ENCODE results near the gene DNAJC4.
A peak's percentile ranks its signal among the peaks of the same experiment; 100 is the strongest.

Gene DNAJC4

DNA sequence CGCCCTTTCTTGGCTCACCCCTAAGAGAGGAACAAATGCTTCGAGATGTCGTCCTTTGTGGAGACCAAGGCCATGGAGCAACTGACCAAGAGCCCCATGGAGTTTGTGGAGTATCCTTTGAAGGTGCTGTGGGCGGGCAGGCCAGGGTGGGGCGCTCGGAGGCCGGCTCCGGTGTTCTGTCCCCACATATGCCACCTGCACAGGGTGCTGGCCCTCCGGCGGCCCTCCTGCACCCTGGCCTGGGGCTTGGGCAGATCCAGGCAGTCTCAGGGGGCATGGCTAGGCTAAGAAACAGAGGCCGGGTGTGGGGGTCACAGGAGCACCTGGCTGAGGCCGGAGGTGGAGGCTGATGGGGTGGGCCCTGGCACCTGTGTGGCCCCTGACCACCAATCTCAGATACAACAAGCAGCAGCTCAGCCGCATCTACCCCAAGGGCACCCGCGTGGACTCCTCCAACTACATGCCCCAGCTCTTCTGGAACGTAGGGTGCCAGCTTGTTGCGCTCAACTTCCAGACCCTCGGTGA is 31.3 kb downstream of the DNAJC4 start:
- DNase-seq = no peak

DNA sequence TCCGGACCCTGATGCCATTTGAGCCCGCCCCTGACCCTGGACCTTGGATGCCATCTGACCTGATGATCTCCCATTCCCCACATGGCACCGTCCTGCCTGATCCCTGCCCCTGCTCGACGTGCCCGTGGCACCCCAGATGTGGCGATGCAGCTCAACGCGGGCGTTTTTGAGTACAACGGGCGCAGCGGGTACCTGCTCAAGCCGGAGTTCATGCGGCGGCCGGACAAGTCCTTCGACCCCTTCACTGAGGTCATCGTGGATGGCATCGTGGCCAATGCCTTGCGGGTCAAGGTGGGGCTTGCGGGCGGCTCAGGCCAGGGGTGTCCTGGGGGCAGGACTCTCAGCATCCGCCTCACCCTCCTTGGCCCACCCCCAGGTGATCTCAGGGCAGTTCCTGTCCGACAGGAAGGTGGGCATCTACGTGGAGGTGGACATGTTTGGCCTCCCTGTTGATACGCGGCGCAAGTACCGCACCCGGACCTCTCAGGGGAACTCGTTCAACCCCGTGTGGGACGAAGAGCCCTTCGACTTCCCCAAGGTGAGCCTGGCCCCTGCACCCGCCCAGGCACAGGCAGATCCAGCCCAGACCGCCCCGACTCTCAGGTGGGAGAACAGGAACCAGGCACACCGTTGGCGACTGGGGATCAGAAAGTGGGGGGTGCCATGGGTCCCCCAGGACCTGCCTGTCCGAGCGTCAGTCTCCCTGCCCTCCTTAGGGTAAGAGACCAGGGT is 32.1 kb downstream of the DNAJC4 start:
- no peak for DNase-seq

DNA sequence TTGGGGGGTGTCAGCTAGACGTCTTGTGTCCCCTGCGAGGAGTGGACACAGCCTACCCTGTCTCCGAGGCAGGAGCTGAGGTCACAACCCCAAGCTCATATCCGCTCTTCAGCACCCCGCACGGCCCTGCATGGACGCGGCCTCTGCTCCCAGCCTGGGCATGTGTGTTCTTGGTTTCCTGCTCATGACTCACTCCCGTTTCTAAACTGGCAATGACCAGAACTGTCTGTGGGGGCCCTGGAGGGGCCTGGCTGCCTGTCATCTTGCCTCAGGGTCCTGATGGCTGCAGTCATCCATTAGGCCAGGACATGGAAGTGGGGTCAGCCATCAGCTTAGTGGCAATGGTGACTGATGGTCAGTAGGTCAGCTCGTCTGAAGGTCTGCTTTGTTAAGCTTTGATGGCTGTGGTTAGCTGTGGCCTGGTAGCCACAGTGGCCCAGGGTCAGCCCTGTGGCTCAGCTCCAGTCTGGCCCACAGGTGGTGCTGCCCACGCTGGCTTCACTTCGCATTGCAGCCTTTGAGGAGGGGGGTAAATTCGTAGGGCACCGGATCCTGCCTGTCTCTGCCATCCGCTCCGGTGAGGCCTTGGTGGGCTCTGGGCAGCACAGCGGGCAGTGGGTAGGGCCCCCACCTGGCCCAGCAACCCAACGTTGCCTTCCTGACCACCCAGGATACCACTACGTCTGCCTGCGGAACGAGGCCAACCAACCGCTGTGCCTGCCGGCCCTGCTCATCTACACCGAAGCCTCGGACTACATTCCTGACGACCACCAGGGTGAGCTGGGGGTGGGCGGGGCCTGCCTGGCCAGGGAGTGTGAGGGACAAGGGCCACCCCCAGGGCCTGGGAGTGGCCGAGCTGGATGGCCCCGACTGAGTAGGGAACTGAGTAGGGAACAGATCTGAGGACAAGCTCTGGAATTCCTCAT is 32.9 kb downstream of the DNAJC4 start:
- no peak for DNase-seq

DNA sequence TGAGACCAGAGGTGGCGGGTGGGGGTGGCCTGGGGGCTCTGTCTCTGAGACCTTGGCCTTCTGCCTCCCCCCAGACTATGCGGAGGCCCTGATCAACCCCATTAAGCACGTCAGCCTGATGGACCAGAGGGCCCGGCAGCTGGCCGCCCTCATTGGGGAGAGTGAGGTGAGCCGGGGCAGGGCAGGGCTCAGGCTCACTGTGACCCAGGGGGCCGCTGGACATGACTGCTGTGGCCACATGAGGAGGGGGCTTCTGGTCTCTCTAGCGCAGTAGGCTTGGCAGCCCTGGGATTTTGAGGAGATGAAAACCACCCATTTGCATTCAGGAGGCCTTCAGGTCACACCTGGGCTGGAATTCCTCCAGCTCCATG is 33.6 kb downstream of the DNAJC4 start:
- DNase-seq = no peak

GRCh38 chr11:64264371-64264852 is 34.1 kb downstream of the DNAJC4 start:
- no peak for DNase-seq

GRCh38 chr11:64265176-64266160 is 35.1 kb downstream of the DNAJC4 start:
- DNase-seq = no peak

DNA sequence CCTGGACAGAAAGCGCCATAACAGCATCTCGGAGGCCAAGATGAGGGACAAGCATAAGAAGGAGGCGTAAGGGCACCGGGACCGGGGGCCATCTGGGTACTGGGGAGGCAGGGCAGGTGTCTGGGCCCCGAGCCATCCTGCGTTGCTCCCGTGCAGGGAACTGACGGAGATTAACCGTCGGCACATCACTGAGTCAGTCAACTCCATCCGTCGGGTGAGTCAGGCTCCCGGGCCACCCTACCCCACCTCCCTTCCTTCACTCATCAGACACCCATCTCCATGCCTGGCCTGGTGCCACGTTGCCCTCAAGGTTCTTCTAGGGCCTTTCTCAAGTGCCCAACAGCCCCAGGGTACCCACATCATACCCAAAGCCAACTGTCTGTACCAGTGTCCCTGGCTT is 36.0 kb downstream of the DNAJC4 start:
- no peak for DNase-seq

GRCh38 chr11:64267207-64267945 is 37.0 kb downstream of the DNAJC4 start:
- no peak for DNase-seq

DNA sequence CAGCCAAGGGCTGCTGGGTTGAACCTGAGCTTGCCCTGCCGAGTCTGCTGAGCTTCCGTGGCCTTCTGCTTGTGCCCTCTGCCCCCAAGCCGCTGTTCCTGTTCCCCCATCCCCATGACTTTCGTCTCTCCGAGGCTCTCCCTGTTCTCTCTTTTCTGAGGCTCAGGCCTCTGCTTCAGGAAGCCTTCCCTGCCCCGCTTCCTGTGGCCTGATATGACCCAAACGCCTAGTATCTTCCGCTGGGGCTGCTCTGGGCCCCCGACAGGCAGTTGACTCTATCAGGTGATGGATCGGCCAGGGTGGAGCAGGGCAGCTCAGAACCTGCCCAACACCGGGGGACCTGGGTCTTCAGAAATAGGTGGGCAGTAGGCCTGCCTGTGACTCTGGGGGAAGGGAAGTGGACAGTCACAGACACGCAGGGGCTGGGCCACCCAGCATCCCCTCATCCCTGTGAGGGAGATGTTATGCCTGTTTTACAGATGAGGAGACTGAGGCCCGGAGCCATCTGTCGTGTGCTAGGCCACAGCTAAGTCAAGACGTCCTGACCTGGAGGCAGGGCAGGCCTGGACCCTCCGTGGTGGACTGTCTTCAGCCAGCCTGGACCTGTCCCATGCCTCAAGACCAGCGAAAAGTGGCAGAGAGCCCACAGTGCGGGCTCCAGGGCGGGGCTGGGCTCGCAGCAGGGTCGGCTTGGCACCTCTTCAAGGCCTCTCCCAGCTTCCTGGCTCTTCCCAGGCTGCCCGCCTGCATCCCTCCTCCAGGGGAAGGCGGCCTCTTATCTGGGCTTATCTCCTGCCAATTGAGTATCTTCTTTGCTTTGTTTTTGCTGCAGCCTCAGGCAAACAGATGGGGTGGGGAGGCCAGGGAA is 37.9 kb downstream of the DNAJC4 start:
- DNase-seq = no peak

DNA sequence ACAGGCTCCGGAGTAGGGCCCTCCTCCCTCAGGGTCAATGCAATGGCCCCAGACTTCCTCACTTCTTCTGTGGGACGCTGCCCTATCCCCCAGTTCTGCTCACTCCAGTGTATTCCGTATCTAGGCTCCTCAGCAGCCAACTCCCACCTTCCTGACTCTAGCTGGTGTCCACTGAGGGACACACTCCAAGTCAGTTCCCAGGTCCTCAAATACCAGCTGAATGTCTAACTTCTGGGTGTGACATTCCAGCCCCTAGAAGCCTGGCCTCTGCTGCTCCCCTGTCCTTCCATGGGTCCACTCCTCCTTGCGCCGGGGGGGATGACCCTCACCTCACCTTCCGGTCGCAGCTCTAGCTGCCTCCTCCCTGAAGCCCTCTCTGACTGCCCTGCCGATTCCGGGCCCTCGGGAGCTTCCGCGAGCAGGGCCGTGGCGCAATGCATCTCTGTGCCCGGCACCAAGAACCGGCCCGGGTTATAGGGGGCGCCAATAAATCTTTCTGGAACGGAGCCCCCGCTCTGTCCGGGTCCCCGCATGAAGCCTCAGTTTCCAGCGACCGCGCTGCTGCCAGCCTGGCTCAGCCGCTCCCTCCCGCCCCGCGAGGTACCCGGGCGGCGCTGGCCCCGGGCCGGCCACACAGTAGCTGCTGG is 38.7 kb downstream of the DNAJC4 start:
- no peak for DNase-seq

DNA sequence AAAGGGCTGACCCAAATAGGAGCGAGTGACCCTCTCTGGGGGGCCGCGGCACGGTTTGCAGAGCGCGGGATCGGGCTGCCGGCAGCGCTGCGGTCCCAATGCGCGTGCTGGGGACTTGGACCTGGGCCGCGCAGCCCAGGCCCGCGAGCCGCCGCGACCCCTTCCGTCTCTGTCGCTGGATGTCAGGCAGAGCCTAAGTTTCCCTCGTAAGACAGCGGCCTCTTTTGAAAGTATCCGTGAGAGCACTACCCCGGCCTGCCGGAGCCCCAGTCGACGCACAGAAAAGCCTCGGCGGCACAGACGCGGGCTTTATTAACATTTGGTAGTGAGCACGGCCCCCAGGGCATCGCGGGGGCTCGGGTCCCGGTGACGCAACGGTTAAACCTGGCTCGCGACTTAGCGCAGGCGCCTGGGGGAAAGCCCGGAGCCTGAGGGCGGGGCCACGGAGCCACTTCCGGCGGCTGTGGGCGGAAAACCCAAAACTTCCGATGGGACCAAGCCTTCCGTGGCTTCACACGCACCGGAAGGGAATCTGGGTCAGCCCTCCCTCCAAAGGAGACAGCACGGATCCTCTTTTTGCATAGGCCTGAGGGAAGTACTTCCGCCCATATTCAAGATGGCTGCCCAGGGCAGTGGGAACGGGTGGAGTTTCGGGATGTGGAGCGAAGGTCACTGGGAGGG is 39.3 kb downstream of the DNAJC4 start:
- peak; percentile 99 for DNase-seq

DNA sequence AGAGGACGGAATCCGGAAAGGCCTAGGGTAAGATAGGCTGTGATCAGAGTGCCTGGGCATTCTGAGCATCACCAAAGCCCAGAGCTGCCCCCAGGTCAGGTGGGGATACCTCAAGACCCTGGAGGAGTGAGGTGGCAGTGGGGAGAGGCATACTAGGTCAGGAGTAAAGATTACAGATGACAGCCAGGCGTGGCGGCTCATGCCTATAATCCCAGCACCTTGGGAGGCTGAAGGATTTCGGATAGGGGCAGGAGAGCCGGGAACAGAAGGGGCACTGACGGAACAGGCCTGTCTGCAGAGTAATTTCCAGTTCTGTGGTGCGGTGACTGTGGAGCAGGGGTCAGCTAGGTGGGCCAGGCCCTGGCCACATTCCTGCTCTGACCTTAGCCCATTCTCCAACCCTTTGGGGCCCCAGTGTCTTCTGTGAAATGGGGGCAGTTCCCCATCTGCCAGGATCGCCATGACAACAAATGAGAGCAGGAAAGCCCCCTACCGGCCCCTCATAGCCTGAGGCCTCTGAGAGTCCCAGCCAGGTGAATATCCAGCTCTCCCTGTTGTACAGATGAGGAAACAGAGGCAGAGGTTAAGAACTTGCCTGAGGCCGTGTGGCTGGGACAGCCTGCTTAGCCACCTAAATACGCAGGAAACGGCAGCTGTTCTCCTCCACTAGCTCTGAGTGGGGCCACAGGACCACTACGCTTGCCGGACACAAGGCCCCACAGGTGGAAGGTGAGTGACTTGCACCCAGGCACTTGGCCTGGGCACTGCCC is 44.9 kb downstream of the DNAJC4 start:
- no peak for DNase-seq

- DNase-seq = no peak
Measured at GRCh38 chr11:64275841-64276240, 45.5 kb downstream of the DNAJC4 start.

GRCh38 chr11:64276653-64277431 is 46.5 kb downstream of the DNAJC4 start:
- DNase-seq = no peak

- DNase-seq = no peak
Measured at GRCh38 chr11:64278576-64279190, 48.3 kb downstream of the DNAJC4 start.

DNA sequence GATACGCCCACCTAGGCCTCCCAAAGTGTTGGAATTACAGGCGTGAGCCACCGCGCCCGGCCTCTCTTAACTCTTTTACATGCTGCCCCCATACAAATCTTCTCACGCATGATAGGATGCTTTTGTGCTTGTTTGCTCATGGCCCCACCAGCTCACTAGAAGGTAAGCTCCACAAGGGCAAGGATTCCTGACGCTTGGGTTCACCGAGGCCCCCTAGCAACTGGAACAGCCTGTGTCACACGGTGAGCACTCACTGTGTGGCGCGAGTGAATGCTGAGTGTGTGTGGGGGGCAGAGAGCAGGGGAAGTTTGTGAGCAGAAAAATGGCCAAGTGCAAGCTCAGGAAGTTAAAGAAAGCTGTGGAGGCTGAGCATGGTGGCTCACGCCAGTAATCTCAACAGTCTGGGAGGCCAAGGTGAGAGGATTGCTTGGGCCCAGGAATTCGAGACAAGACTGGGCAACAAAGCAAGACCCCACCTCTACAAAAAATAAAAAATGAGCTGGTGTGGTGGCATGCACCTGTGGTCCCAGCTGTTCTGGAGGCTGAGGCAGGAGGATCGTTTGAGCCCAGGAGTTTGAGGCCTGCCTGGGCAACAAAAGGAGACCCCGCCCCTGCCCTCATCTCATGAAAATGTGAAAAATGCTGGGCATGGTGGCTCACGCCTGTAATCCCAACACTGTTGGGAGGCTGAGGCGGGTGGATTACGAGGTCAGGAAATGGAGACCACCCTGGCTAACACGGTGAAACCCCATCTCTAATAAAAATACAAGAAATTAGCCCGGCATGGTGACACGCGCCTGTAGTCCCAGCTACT is 51.8 kb downstream of the DNAJC4 start:
- no peak for DNase-seq

DNA sequence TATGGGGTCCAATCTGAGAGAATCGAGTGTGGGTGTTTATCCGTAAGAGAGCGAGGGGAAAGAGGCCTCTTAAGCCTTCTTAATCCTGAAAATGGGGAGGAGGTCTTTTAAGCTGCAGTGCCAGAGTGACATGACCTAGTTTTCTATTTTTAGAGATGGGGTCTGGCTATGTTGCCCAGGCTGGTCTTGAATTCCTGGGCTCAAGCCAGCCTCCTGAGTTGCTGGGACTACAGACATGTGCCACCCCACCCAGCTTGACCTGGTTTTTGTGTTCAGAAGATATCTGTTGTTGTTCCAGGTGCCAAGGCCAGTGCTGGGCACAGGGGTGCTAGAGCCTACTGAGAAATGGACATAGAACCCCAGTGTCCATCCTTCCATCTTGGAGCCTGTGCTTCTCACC is 52.7 kb downstream of the DNAJC4 start:
- DNase-seq = no peak
